Thyroid gland (tissue), 4 donors: Measurements from ENCODE around the gene OSTM1. TPM values are rescaled to one million over a fixed set of nuclear protein-coding genes. Genes with fewer than 3 reads are reported as not detected.

Experiments used
- DNase-seq, 2 donors: peaks; one replicate each; pipeline ENCODE4 v3.0.0-alpha.2; 2019
- H3K27ac ChIP-seq, 3 donors: fragments of 200-600 bp; sonication (generic); 1 replicate in 2 of 3; 2 replicates in 1 of 3; pipeline ENCODE4 v1.5.1; 2016 to 2019; ENCODE audit warnings: mild to moderate bottlenecking in 1 of 3, moderate library complexity in 1 of 3
- H3K27me3 ChIP-seq: fragments of 200-600 bp; sonication (generic); one replicate; pipeline ENCODE4 v1.5.1; 2019
- H3K36me3 ChIP-seq, 2 donors: fragments of 200-600 bp; sonication (generic); one replicate each; pipeline ENCODE4 v1.5.1; 2016 to 2019
- H3K4me1 ChIP-seq, 2 donors: fragments of 200-600 bp; sonication (generic); one replicate each; pipeline ENCODE4 v1.5.1; 2017 to 2019
- H3K4me3 ChIP-seq, 3 donors: fragments of 200-600 bp; sonication (generic); replicated peaks in 1 of 3; 1 replicate in 2 of 3; 2 replicates in 1 of 3; pipeline ENCODE4 v1.5.1; 2016; ENCODE audit warnings: mild to moderate bottlenecking in 1 of 3
- H3K9me3 ChIP-seq: fragments of 200-600 bp; sonication (generic); one replicate; pipeline ENCODE4 v1.5.1; 2017
- POLR2A ChIP-seq, 2 donors: fragments of 450-650 bp; IDR thresholded peaks; one replicate each; pipeline ENCODE4 v1.6.1; 2017; ENCODE audit warnings: antibody characterized with exemption in 2 of 2, mild to moderate bottlenecking in 2 of 2, moderate library complexity in 1 of 2
- WGBS, 2 donors: methylation state at CpG; one replicate each; pipeline ENCODE4 v1.1.5; 2017; 5-methylcytosine and 5-hydroxymethylcytosine counted together
- intact Hi-C: fragments of 100-400 bp; cut with DNase I; formaldehyde crosslinking; loops from one replicate; pipeline ENCODE4 v1.15.1; 2023
- total RNA-seq, 4 donors: library from RNA; depleted of rRNA; stranded (reverse); fragments of >200 nt; gene quantifications; one replicate each; pipeline ENCODE4 v1.2.3, GENCODE V29; 2016
- TF ChIP-seq, protein P1 (sequence below), 6 experiments: fragments of 200-600 bp in 3 of 6; fragments of 450-650 bp in 3 of 6; sonication (generic) in 3 of 6; IDR thresholded peaks; one replicate each; pipeline ENCODE4 v1.5.1; 2016 to 2019; ENCODE audit warnings: antibody characterized with exemption in 6 of 6, mild to moderate bottlenecking in 2 of 6, inconsistent platforms in 1 of 6, moderate library complexity in 1 of 6

Gene OSTM1
- total RNA-seq, 4 donors from 2014 or later, result 41.0 to 110 (median 53.6) TPM

GRCh38 chr6:108113557-108114519, 39.3 kb upstream of the OSTM1 start:
- Histone ChIP-seq H3K36me3 (no peaks in the 10 kb centered on the region), H3K9me3 (no peaks in the 10 kb centered on the region), H3K4me3 (no peak overlapping the region), H3K4me1 (peaks cover 17 to 31% of the 10 kb centered on the region in 2 donors), H3K27me3 (no peaks in the 10 kb centered on the region), H3K27ac (no peak overlapping the region)
- intact Hi-C loops, result loop anchor here (5.0 to 10.0 kb wide), 2 partner anchors 378 to 411 kb away; no protein-coding TSS in a partner anchor
- no peak for TF ChIP-seq POLR2A (IDR thresholded peaks at IDR 0.05)
- TF ChIP-seq, protein P1, sequence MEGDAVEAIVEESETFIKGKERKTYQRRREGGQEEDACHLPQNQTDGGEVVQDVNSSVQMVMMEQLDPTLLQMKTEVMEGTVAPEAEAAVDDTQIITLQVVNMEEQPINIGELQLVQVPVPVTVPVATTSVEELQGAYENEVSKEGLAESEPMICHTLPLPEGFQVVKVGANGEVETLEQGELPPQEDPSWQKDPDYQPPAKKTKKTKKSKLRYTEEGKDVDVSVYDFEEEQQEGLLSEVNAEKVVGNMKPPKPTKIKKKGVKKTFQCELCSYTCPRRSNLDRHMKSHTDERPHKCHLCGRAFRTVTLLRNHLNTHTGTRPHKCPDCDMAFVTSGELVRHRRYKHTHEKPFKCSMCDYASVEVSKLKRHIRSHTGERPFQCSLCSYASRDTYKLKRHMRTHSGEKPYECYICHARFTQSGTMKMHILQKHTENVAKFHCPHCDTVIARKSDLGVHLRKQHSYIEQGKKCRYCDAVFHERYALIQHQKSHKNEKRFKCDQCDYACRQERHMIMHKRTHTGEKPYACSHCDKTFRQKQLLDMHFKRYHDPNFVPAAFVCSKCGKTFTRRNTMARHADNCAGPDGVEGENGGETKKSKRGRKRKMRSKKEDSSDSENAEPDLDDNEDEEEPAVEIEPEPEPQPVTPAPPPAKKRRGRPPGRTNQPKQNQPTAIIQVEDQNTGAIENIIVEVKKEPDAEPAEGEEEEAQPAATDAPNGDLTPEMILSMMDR (IDR thresholded peaks at IDR 0.05), result peak in 5 of 6 experiments; percentile 48 to 80 (median 56)
- DNase-seq, result peak; percentile 23 to 27
- WGBS, 2 donors, result 23 to 24% methylated on average over 33 of the region's 39 CpGs

DNA sequence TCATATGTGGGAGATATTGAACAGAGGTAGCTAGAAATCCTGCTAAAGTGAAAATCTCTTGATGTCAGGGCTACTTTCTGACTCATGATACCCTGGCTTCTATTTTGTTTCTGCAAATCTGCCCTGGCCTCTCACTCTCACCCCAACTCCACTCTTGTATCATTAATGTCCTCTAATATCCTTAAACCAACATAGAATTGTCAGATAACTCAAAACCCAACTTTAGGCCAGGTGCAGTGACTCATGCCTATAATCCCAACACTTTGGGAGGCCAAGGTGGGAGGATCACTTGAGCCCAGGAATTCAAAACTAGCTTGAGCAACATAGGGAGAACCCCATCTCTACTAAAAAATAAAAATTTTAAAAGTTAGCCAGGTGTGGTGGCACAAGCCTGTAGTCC, 33.8 kb upstream of the OSTM1 start:
- no peak for DNase-seq
- Histone ChIP-seq H3K36me3 (no peaks in the 10 kb centered on the region), H3K4me1 (no peaks in the 10 kb centered on the region), H3K9me3 (no peaks in the 10 kb centered on the region), H3K27ac (no peak overlapping the region), H3K4me3 (no peak overlapping the region), H3K27me3 (no peaks in the 10 kb centered on the region)
- TF ChIP-seq POLR2A (IDR thresholded peaks at IDR 0.05), result no peak
- TF ChIP-seq, protein P1 (IDR thresholded peaks at IDR 0.05), result no peak
- intact Hi-C loops, result no loop called here

GRCh38 chr6:108107102-108107501, 32.6 kb upstream of the OSTM1 start:
- no peak for TF ChIP-seq POLR2A (IDR thresholded peaks at IDR 0.05)
- TF ChIP-seq, protein P1 (IDR thresholded peaks at IDR 0.05), result no peak
- intact Hi-C loops, result no loop called here
- no peaks in the 10 kb centered on the region for H3K4me1 ChIP-seq
- no peak overlapping the region for H3K27ac ChIP-seq
- WGBS, 2 donors, result 96 to 100% methylated on average over 1 of the region's 1 CpG
- no peak for DNase-seq
- H3K36me3 ChIP-seq, result no peaks in the 10 kb centered on the region
- no peaks in the 10 kb centered on the region for H3K9me3 ChIP-seq
- H3K27me3 ChIP-seq, result no peaks in the 10 kb centered on the region
- H3K4me3 ChIP-seq, result no peak overlapping the region

GRCh38 chr6:108106694-108107093, 32.2 kb upstream of the OSTM1 start:
- intact Hi-C loops, result no loop called here
- H3K9me3 ChIP-seq, result no peaks in the 10 kb centered on the region
- no peak for DNase-seq
- TF ChIP-seq, protein P1 (IDR thresholded peaks at IDR 0.05), result no peak
- no peak for TF ChIP-seq POLR2A (IDR thresholded peaks at IDR 0.05)
- no peak overlapping the region for H3K27ac ChIP-seq
- H3K4me1 ChIP-seq, result no peaks in the 10 kb centered on the region
- no peaks in the 10 kb centered on the region for H3K36me3 ChIP-seq
- no peak overlapping the region for H3K4me3 ChIP-seq
- 70 to 72% methylated on average over 1 of the region's 1 CpG for WGBS, 2 donors
- H3K27me3 ChIP-seq, result no peaks in the 10 kb centered on the region

DNA sequence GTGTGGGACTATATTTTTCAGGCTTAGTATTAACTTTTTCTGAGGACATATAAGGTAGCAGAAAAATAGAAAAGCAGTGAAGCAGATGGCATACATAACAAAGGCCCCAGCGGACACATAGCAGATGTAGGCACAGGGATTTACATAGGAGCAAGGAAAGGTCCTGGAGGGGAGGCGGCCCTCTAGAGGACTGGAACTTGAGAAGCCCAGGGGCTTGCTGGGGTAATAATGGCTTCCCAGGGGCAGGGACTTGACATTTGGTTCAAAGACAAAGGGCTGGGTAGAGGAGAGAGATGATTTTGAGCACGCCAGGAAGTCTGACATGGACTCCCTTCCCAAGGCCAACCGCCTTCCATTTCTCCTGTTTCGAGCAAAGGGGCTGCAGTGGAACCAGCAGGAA, 31.7 kb upstream of the OSTM1 start:
- 94 to 95% methylated on average over 5 of the region's 5 CpGs for WGBS, 2 donors

More for the DNA sequence above, 31.7 kb upstream of the OSTM1 start:
- no peak for DNase-seq
- no peak overlapping the region for H3K27ac ChIP-seq
- H3K4me1 ChIP-seq, result no peaks in the 10 kb centered on the region
- no peak overlapping the region for H3K4me3 ChIP-seq
- intact Hi-C loops, result no loop called here
- no peaks in the 10 kb centered on the region for H3K36me3 ChIP-seq
- H3K9me3 ChIP-seq, result no peaks in the 10 kb centered on the region
- H3K27me3 ChIP-seq, result no peaks in the 10 kb centered on the region
- TF ChIP-seq, protein P1 (IDR thresholded peaks at IDR 0.05), result no peak
- no peak for TF ChIP-seq POLR2A (IDR thresholded peaks at IDR 0.05)
